ENCODE results near the gene RPL23. TPM values are rescaled to one million over a fixed set of nuclear protein-coding genes. Genes with fewer than 3 reads are reported as not detected.

RPL23 gene
- total RNA-seq, 6 experiments from 2014 or later: 389 to 609 (median 436) TPM

- no peak for DNase-seq
- TF ChIP-seq POLR2A (IDR thresholded peaks at IDR 0.05): no peak
- TF ChIP-seq CTCF (IDR thresholded peaks at IDR 0.05): no peak
- intact Hi-C loops (cut with DNase I): no loop called here
- no peaks in the 10 kb centered on the region for H3K9me3 ChIP-seq
- peak overlapping the region in 2 of 3 donors; percentile 9 to 31 for H3K27ac ChIP-seq
- H3K4me1 ChIP-seq: peaks cover 0 to 56% (median 32%) of the 10 kb centered on the region in 4 donors
- H3K4me3 ChIP-seq: no peak overlapping the region
- 29% methylated on average over 7 of the region's 7 CpGs for WGBS (ENCODE audit: insufficient coverage, low coverage, low lambda C conversion rate, missing lambda C conversion rate)
- H3K36me3 ChIP-seq: peaks cover 3 to 25% (median 7%) of the 10 kb centered on the region in 4 donors
- peak in 1 of 4 donors; percentile 2 for ATAC-seq
- H3K27me3 ChIP-seq: no peaks in the 10 kb centered on the region
Observed at GRCh38 chr17:38894276-38894675, 40.8 kb upstream of the RPL23 start.

- peaks cover 0 to 50% (median 31%) of the 10 kb centered on the region in 4 donors for H3K4me1 ChIP-seq
- peaks cover 3 to 29% (median 8%) of the 10 kb centered on the region in 4 donors for H3K36me3 ChIP-seq
- peak in 1 of 3 donors; percentile 81 for DNase-seq
- intact Hi-C loops (cut with DNase I): no loop called here
- TF ChIP-seq POLR2A (IDR thresholded peaks at IDR 0.05) (no peak), CTCF (IDR thresholded peaks at IDR 0.05) (no peak)
- 0% methylated on average over 5 of the region's 6 CpGs for WGBS (ENCODE audit: insufficient coverage, low coverage, low lambda C conversion rate, missing lambda C conversion rate)
- H3K4me3 ChIP-seq: no peak overlapping the region
- ATAC-seq: peak; percentile 19 to 61 (median 34)
- peak overlapping the region; percentile 9 to 31 (median 10) for H3K27ac ChIP-seq
- H3K9me3 ChIP-seq: no peaks in the 10 kb centered on the region
- H3K27me3 ChIP-seq: no peaks in the 10 kb centered on the region
Observed at GRCh38 chr17:38893607-38894006, 40.1 kb upstream of the RPL23 start.

- Histone ChIP-seq H3K27ac (peak overlapping the region in 1 of 3 donors; percentile 2), H3K4me3 (no peak overlapping the region), H3K4me1 (peaks cover 0 to 50% (median 28%) of the 10 kb centered on the region in 4 donors), H3K27me3 (no peaks in the 10 kb centered on the region), H3K9me3 (no peaks in the 10 kb centered on the region), H3K36me3 (peaks cover 3 to 30% (median 10%) of the 10 kb centered on the region in 4 donors)
- WGBS (ENCODE audit: insufficient coverage, low coverage, low lambda C conversion rate, missing lambda C conversion rate): 50% methylated on average over 2 of the region's 5 CpGs
- TF ChIP-seq CTCF (IDR thresholded peaks at IDR 0.05) (no peak), POLR2A (IDR thresholded peaks at IDR 0.05) (no peak)
- no peak for DNase-seq
- ATAC-seq: no peak
- intact Hi-C loops (cut with DNase I): no loop called here
Observed at GRCh38 chr17:38893113-38893512, 39.6 kb upstream of the RPL23 start.

- 89% methylated on average over 6 of the region's 13 CpGs for WGBS (ENCODE audit: insufficient coverage, low coverage, low lambda C conversion rate, missing lambda C conversion rate)
- intact Hi-C loops (cut with DNase I): no loop called here
- Histone ChIP-seq H3K27ac (no peak overlapping the region), H3K4me1 (peaks cover 0 to 50% (median 25%) of the 10 kb centered on the region in 4 donors), H3K9me3 (no peaks in the 10 kb centered on the region), H3K27me3 (no peaks in the 10 kb centered on the region), H3K4me3 (no peak overlapping the region), H3K36me3 (peaks cover 3 to 30% (median 10%) of the 10 kb centered on the region in 4 donors)
- DNase-seq (no peak), ATAC-seq (no peak)
- TF ChIP-seq POLR2A (IDR thresholded peaks at IDR 0.05) (no peak), CTCF (IDR thresholded peaks at IDR 0.05) (no peak)
Observed at GRCh38 chr17:38892620-38893019, 39.1 kb upstream of the RPL23 start.
